SK-MEL-5 (cell line): ENCODE measurements around the gene ZBTB7C. TPM values are rescaled to one million over a fixed set of nuclear protein-coding genes. Genes with fewer than 3 reads are reported as not detected.

Experiments
- DNase-seq: peaks from one replicate; pipeline ENCODE4 v3.0.0-alpha.2; 2016; ENCODE audit warnings: low read depth, low spot score
- in situ Hi-C: cut with HindIII; loops from 2 replicates; pipeline ENCODE4 v1.10.0; 2016; ENCODE audit warnings: low sequenced_read_pairs, high pct_unique_total_duplicates, low pct_unique_long_range_greater_than_20kb
- total RNA-seq: library from RNA; depleted of rRNA; stranded (reverse); fragments of >200 nt; shearing (Covaris generic); gene quantifications from 2 replicates; pipeline ENCODE4 v1.2.3, GENCODE V29; 2014

ZBTB7C gene
- total RNA-seq, 1 experiment from 2014 or later: not detected

GRCh38 chr18:48123324-48123723, 285.9 kb downstream of the ZBTB7C start:
- in situ Hi-C loops: no loop called here
- no peak for DNase-seq

- DNase-seq: no peak
- in situ Hi-C loops: no loop called here
Observed at GRCh38 chr18:48122816-48123215, 286.4 kb downstream of the ZBTB7C start.

DNA sequence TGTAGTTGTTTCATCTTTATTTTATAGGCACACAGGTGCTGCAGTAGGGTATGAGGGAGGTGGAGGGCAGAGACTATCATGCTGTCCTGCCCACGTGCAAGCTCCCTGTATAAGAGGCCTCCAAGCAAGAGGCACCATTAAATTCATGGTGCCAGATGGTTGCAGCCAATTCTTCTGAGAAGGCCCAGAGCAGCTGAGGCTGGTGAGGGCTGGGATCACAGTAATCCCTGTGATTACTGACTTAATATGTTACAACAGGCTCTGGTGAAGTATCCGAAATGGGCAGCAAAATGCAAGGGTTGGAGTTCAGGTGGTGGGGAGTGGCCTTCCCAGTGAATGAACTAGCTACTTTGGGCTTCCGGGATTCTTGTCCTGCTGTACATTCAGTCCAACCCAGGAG, 286.8 kb downstream of the ZBTB7C start:
- DNase-seq: no peak
- in situ Hi-C loops: no loop called here

DNA sequence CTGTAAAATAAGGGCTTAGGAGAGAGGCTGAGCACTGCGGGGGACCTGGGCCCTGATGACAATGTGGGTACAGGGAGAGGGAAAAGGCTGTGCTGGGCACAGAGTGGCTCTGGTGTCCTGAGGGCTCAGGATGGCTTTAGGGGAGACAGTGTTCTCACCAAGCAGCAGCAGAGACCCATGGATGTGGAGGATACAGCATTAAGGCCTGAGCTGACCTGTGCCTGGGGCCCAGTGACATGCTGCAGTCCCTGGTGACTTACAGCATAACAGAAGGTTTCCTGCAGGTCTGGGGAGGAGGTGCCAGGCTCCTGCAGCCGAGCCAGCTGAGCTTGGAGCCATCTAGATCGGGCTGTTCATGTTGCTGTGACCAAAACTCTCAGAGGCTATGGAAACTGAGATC, 287.4 kb downstream of the ZBTB7C start:
- no peak for DNase-seq
- in situ Hi-C loops: no loop called here

GRCh38 chr18:48119204-48119603, 290.0 kb downstream of the ZBTB7C start:
- in situ Hi-C loops: no loop called here
- DNase-seq: no peak

DNA sequence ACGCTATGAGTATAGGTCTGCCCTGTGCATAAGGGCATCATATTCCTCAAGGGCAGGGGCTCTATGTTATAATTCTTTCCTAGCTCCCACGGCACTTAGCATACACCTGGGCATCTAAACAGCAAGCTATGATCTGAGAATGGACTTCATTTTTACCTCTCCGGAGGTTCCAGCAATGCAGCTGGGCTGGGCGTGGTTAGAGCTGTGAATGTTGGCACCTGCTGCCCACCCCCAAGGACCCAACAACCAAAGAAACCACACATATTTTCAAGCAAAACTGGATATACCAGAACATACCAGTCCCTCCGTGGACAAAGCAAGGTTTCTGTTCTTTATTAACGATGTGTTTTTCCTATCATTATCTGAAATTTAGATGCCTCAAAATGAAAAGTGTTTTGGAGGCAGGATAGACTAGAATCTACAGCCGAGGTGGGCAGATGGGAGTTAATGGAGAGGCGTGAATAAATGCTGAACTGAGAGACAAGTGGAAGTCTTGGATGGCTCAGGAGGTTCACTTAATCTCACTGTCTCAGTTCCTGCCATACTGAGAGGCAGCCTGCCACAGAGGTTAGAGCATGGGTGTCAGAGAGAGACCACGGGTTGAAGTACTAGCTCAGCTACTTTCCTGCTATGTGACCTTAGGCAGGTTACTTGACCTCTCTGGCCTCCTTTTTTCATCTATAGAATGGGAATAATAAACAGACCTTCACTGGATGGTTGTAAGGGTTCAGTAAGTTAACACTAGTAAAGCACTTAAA, 292.1 kb downstream of the ZBTB7C start:
- no peak for DNase-seq
- in situ Hi-C loops: no loop called here

GRCh38 chr18:48116017-48116416, 293.2 kb downstream of the ZBTB7C start:
- no peak for DNase-seq
- in situ Hi-C loops: no loop called here

- in situ Hi-C loops: no loop called here
Observed at GRCh38 chr18:48113691-48114090, 295.5 kb downstream of the ZBTB7C start.

GRCh38 chr18:48111587-48111986, 297.6 kb downstream of the ZBTB7C start:
- in situ Hi-C loops: no loop called here
- DNase-seq: no peak

More at GRCh38 chr18:48113691-48114090, 295.5 kb downstream of the ZBTB7C start:
- no peak for DNase-seq

DNA sequence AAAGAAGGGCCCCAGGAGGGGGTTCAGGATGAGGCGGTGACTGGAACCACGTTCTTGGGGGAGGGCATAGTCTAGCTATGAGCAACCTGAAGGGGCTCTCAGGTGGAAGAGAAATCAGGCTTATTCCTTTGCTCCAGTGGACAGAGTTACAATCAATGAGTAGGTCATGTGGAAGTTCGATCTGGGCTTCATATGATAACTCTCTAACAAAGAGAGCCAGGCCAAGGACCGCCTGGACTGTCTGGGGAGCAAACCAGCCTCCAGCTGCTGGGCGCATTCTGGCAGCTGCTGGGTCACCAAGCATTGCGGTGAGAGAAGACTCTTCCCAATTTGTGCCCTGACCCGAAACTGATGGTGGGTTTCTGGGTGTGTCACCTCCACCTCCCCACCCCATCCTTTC, 298.4 kb downstream of the ZBTB7C start:
- no peak for DNase-seq
- in situ Hi-C loops: no loop called here

GRCh38 chr18:48109961-48110493, 299.2 kb downstream of the ZBTB7C start:
- no peak for DNase-seq
- in situ Hi-C loops: no loop called here

GRCh38 chr18:48108136-48108535, 301.0 kb downstream of the ZBTB7C start:
- in situ Hi-C loops: no loop called here
- no peak for DNase-seq

DNA sequence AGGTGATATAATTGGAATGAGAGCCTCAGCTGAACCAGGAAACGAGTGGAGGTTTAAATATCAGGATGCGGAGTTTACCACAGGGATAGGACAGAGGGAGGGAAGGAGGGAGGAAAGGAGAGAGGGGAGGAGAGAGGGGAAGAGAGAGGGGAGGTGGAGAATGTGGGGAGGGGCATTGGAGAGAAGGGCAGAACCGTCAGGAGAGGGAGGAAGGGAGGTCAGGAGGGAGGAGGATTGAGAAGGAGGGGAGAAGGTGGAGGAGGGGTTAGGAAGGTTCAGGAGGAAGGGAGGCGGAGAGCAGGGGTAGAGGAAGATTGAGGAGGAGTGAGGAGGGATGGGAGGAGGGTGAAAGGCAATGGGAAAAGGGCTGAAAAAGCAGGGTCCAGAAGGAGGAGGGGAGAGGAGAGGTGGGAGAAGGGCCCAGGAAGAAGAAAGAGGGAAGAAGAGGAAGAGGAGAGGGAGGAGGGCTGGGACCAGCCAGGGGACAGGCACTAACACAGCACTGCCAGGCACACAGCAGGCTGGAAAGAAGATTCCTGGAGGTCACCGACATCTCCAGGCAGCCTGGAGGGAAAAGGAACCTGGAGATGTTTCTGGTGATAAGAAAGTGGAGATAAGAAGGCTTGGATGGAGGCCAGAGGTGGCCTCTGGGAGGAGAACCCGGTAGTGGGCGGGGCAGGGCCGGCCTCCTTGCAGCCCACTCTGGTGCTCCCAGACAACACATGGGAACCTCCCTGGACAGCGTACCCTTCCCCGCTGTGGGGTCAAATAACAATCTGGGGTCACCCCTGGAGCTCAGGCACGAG, 302.0 kb downstream of the ZBTB7C start:
- in situ Hi-C loops: no loop called here
- DNase-seq: no peak

- in situ Hi-C loops: no loop called here
- no peak for DNase-seq
Observed at GRCh38 chr18:48106498-48106897, 302.7 kb downstream of the ZBTB7C start.

DNA sequence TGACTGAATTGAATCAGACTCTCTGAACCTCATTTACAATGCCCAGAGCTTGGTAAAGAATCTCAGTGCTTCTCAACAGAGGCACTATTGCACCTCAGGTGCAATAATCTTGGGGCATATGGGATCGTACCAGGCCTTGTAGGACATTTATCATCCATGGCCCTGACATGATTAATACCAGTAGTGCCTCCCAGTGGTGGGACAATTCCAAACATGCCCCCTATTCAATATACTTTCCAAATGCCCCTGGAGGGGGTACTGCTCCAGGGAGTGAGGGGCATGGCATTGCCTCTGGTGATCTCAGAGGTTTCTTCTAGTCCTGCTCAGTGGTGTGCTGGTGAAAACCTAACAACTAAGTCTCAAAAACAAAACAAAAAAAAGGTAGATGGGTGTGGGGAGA, 303.9 kb downstream of the ZBTB7C start:
- peak; percentile 32 for DNase-seq
- in situ Hi-C loops: no loop called here

GRCh38 chr18:48104705-48105104, 304.5 kb downstream of the ZBTB7C start:
- in situ Hi-C loops: no loop called here
- no peak for DNase-seq

- DNase-seq: no peak
- in situ Hi-C loops: no loop called here
Observed at GRCh38 chr18:48100651-48101165, 308.5 kb downstream of the ZBTB7C start.

GRCh38 chr18:48100165-48100575, 309.0 kb downstream of the ZBTB7C start:
- in situ Hi-C loops: no loop called here
- no peak for DNase-seq
